ENCODE data around the gene TGFBR3L.

Gene TGFBR3L

GRCh38 chr19:7914598-7915045, at the start of gene TGFBR3L:
Gene TGFBR3L, plus strand, starts transcription at chr19:7914830.
- DNase-seq = no peak

GRCh38 chr19:7865262-7865911, 49.2 kb upstream of the TGFBR3L start:
- DNase-seq = no peak

DNA sequence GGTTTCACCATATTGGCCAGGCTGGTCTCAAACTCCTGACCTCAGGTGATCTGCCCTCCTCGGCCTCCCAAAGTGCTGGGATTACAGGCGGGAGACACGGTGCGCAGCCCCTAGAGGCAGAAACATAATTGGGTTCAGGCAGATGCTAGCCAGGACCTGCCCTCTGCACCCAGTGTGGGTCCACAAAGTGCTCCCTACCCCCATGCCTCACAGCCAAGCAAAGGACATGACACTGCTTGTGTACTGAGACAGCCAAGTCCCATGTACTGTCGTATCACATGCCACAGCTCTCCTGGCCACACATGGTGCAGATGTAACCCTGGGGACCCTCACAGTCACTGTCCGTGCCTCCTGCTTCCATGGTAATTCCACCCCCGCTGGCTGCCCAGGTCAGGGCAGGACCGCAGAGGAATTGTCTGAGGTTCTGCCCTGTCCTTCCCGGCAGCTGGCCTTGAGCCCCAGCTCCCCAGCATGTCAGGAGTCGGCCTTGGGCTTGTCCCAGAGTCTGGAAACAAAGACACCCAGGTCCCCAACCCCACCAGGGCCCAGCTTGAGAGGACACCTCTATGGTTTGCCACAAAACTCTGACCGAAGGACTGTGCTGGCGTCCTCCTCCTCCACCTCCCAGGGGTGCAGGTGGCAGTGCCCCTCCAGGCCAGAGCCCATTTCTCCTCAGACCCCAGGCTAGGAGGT, 48.1 kb upstream of the TGFBR3L start:
- no peak for DNase-seq

GRCh38 chr19:7867092-7867844, 47.4 kb upstream of the TGFBR3L start:
- DNase-seq = no peak

DNA sequence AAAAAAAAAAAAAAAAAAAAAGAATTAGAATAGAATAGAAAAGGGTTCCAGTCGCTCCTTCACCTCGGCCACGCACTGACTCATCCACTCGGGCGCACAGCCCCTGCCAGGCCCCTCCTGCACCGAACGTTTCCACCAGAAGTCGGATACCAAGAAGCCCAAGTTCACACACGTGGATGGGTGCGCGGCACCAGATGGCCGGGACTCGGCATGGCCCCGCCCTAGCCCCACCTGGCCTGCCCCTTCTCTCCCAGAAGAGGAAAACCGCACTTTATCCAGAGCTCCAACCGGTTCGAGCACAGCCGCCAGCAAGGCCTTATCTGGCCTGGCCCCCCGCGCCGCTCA, 46.3 kb upstream of the TGFBR3L start:
- peak; percentile 21 for DNase-seq

DNA sequence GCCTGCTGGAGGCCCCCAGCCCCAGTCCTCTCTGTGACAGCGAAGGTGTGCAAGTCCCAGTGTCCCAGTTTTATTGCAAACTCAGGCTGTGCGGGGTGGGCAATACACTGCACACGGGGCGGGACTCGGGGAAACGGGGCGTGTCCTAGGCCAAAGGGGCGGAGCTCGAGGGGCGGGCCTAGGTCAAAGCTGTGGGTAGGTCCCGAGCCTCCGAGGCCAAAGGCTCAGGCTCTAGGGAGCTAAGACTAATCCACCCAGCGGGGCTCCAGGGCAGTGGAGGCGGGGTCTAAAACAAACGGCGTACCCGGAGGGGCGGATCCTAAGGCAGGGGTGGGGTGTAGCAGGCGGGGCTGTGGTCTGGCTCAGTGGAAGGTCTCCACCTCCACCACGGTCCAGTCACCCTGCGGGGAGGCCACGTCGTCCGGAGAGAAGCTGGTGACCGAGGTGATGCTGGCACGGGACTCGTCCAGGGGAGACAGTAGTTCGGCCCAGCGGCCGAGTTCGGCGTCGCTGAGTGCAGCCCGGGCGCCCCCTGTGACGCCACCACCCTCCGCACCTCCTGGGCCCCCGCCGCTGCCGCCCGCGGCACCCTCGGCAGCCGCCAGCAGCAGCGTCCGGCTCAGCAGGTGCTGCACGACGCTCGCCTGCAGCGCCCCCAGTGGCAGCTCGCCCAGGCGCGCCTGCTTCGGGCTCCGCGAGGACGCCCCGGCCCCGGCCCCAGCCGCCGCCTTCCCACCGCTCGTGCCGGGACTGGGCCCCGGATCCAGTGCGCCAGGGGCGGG, 45.8 kb upstream of the TGFBR3L start:
- peak; percentile 88 for DNase-seq

GRCh38 chr19:7869453-7869909, 45.1 kb upstream of the TGFBR3L start:
- peak; percentile 55 for DNase-seq

GRCh38 chr19:7869910-7870511, 44.6 kb upstream of the TGFBR3L start:
- DNase-seq = peak; percentile 46

DNA sequence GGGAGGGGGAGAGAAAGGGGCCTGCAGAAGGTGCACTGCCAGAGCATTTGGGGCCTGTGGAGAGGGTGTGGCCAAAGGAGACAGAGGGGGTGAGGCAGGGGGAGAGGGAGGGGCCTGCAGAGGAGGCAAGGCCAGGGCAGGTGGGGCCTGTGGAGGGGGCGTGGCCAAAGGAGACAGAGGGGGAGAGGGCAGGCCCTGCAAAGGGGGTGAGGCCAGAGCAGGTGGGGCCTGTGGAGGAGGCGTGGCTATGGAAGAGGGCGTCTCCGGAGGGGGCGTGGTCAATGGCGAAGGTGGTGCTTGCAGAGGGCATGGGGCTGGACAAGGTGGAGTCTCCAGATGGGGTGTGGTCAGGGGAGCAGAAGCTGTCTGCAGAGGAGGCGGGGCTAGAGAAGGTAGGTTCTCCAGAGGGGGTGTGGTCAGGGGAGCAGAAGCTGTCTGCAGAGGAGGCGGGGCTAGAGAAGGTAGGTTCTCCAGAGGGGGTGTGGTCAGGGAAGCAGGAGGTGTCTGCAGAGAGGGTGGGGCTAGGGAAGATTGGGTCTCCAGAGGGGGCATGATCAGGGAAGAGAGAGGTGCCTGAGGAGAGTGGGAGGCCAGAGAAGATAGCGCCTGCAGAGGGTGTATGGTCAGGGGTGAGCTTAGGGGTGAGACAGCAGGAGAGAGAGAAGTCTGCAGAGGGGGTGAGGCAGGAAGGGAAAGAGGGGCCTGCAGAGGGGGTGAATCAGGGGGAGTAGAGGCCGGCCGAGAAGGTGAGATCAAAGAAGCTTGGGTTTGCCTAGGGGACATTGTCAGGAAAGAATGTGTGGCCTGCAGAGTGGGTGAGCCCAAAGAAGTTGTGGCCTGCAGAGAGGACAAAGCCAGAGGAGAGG, 43.8 kb upstream of the TGFBR3L start:
- peak; percentile 60 for DNase-seq

GRCh38 chr19:7871437-7872305, 43.0 kb upstream of the TGFBR3L start:
- DNase-seq = peak; percentile 93

- no peak for DNase-seq
Measured at GRCh38 chr19:7872306-7873204, 42.1 kb upstream of the TGFBR3L start.

DNA sequence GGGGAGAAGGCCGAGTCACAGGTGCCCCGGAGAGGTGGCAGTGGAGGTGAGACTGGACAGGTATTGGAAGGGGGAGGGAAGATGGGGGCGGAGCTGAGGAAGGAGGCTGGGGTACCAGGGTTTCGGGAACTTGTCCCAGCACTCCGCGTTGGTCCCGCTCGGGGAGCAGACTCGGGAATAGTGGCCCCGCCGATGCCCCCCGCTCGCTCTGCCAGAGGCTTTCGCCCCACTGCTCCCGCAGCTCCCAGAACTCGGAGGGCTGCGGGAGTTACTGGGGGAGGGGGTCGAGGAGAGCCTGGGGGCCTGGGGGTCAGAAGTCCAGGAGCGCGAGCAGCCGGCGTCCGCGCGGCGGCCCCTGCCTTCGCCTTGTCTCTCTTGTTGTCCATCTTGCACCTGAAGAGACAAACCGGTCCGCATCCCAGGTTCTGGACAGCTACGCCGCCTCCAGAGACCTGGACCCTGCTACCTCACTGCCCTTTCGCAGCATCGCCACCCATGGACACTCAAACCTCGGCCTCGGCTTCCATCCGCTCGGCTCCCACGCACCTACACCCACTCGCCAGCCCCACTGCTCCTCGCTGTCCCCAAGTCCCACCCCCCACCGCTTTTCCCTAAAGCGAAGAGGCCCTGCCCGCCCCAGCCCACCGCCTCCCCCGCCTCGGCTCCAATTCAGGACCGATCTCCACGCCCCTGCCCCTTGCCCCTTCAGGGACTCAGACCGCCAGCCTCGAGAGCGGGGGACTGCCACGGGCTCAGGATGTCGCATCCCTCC, 41.1 kb upstream of the TGFBR3L start:
- DNase-seq = no peak

- peak; percentile 18 for DNase-seq
Measured at GRCh38 chr19:7874076-7874896, 40.3 kb upstream of the TGFBR3L start, which contains the start of gene PRR36. Gene PRR36, minus strand, starts transcription at chr19:7874390. Its CDS starts 701 bp downstream, at chr19:7873689.

DNA sequence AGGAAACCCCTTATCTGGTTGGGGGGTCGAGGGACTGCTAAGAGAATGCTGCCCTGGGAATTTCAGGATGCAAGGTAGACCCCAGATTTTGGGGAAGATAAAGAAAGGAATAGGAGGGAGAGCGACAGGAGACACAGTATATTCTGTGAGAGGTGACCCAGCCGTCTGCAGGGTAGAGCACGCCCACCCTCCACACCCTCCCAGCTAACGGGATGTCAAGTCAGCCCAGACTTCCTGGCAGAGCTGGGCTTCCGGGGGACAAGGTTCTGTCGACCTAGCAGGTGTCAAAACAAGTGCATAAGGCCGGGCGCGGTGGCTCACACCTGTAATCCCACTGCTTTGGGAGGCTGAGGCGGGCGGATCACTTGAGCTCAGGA, 39.7 kb upstream of the TGFBR3L start:
- no peak for DNase-seq

DNA sequence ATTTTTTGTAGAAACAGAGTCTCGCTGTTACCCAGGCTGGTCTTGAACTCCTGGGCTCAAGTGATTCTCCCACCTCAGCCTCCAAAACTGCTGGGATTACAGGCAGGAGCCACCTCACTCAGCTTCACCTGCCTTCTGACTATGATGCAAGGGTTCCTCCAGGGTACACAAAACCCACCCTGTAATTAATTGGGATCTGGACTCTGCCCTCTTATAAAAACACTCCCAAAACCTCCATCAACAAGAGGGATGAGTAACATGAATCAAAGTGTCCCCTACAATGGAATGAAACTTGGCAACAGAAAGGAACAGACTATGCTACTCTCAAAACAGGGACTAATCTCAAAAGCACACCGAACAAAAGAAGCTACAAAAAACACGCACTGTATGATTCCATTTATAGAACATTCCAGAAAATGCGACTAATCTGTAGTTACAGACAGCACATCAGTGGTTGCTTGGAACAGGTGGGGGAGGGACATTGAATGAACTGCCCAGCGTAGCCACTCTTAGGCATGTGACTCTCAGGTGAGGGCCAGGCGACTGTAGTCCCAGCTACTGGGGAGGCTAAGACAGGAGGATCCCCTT, 37.3 kb upstream of the TGFBR3L start:
- DNase-seq = no peak

GRCh38 chr19:7879111-7879807, 35.4 kb upstream of the TGFBR3L start:
- no peak for DNase-seq

DNA sequence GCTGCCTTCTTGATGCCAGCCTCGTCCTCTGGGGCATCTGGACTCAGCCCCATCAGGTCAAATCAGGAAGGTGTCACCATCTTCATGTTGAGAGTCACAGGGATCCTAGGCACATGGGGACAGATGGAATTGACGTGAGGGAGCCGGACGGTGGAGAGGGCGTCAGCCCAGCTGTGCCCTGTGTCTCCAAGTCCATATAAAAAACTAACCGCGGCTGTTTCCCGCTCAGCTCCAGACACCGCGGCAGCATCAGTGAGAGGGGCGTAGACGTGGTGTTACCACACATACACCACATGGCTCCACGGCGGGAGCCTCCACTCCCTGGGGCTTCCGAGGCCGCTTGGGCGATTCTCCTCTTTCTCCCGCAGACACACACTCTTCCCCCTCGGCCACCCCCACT, 34.8 kb upstream of the TGFBR3L start:
- DNase-seq = no peak

All from EL (cell line).